Fibroblast of lung (primary cell): ENCODE measurements around the gene MTX3. TPM values are rescaled to one million over a fixed set of nuclear protein-coding genes. Genes with fewer than 3 reads are reported as not detected.

ENCODE experiments used
- DNase-seq, 2 donors: peaks; one replicate each; pipeline versions ENCODE4 v3.0.0 to v3.0.0-alpha.2; 2010; ENCODE audit warnings: low read depth in 2 of 2
- H2AFZ ChIP-seq: 2 replicates; pipeline ENCODE4 v1.5.1; 2012; ENCODE audit warnings: low read length, control low read depth, inconsistent platforms
- H3K27ac ChIP-seq: 2 replicates; pipeline ENCODE4 v1.5.1; 2011; ENCODE audit warnings: low read length, control low read depth; ENCODE audit not compliant: insufficient read depth
- H3K27me3 ChIP-seq: 2 replicates; pipeline ENCODE4 v1.5.1; 2011; ENCODE audit warnings: mild to moderate bottlenecking, low read length; ENCODE audit not compliant: control insufficient read depth, insufficient read depth
- H3K36me3 ChIP-seq: 2 replicates; pipeline ENCODE4 v1.5.1; 2011; ENCODE audit warnings: low read length; ENCODE audit not compliant: control insufficient read depth, insufficient read depth
- H3K4me1 ChIP-seq: 2 replicates; pipeline ENCODE4 v1.5.1; 2011; ENCODE audit warnings: low read length; ENCODE audit not compliant: control insufficient read depth, insufficient read depth; ENCODE audit errors: extremely low read depth
- H3K4me2 ChIP-seq: 2 replicates; pipeline ENCODE4 v1.5.1; 2011; ENCODE audit warnings: low read length, control low read depth; ENCODE audit not compliant: insufficient read depth; ENCODE audit errors: extremely low read depth
- H3K4me3 ChIP-seq, 4 experiments: fragments of 200-600 bp in 1 of 4; sonication (generic) in 1 of 4; replicated peaks in 1 of 4; 2 replicates each; pipeline ENCODE4 v1.5.1; 2011 to 2016; ENCODE audit warnings: low read length in 4 of 4, low read depth in 3 of 4, mild to moderate bottlenecking in 3 of 4, control low read depth in 2 of 4, inconsistent platforms in 1 of 4, mixed read lengths in 1 of 4; ENCODE audit not compliant: insufficient read depth in 1 of 4; ENCODE audit errors: control extremely low read depth in 1 of 4
- H3K79me2 ChIP-seq: 2 replicates; pipeline ENCODE4 v1.5.1; 2012; ENCODE audit warnings: mild to moderate bottlenecking, low read length, inconsistent platforms; ENCODE audit not compliant: control insufficient read depth, insufficient read depth
- H3K9ac ChIP-seq: 2 replicates; pipeline ENCODE4 v1.5.1; 2011; ENCODE audit warnings: mild to moderate bottlenecking, low read length, control low read depth; ENCODE audit not compliant: insufficient read depth
- H3K9me3 ChIP-seq: 2 replicates; pipeline ENCODE4 v1.5.1; 2012; ENCODE audit warnings: low read depth, low read length; ENCODE audit not compliant: control insufficient read depth, insufficient read depth
- H4K20me1 ChIP-seq: 2 replicates; pipeline ENCODE4 v1.5.1; 2011; ENCODE audit warnings: low read length; ENCODE audit not compliant: control insufficient read depth, insufficient read depth; ENCODE audit errors: extremely low read depth
- CTCF ChIP-seq, 2 donors: IDR thresholded peaks in 1 of 2; conservative IDR thresholded peaks in 1 of 2; 1 replicate in 1 of 2; 2 replicates in 1 of 2; pipeline ENCODE4 v1.5.1; 2011 to 2012; ENCODE audit warnings: low read length in 2 of 2, control low read depth in 1 of 2, inconsistent platforms in 1 of 2, low read depth in 1 of 2, mild to moderate bottlenecking in 1 of 2
- EZH2 ChIP-seq: IDR thresholded peaks from 2 replicates; pipeline ENCODE4 v1.5.1; 2012; ENCODE audit warnings: low read length, control low read depth, mild to moderate bottlenecking; ENCODE audit errors: missing control alignments
- polyA plus RNA-seq, 2 donors: library from polyadenylated mRNA; depleted of rRNA in 1 of 2; stranded (reverse) in 1 of 2; unstranded in 1 of 2; fragments of >200 nt; gene quantifications; 2 replicates each; pipeline ENCODE4 v1.2.1, GENCODE V29; 2011 to 2012; ENCODE audit warnings: missing spikeins in 1 of 2
- total RNA-seq: library from RNA; depleted of rRNA; stranded (reverse); fragments of >200 nt; gene quantifications from 2 replicates; pipeline ENCODE4 v1.2.1, GENCODE V29; 2014

MTX3 gene
- total and polyA plus RNA-seq, 2 donors (not counting 1 experiment from before 2014, with no cell fraction given) = 11.2 to 18.0 TPM

- H3K9ac ChIP-seq = no peak overlapping the region
- no peak for DNase-seq
- H3K4me2 ChIP-seq = no peak overlapping the region
- H3K4me1 ChIP-seq = no peaks in the 10 kb centered on the region
- H3K4me3 ChIP-seq = no peak overlapping the region
- H3K36me3 ChIP-seq = no peaks in the 10 kb centered on the region
- no peaks in the 10 kb centered on the region for H3K27me3 ChIP-seq
- H3K9me3 ChIP-seq = no peaks in the 10 kb centered on the region
- no peak overlapping the region for H3K27ac ChIP-seq
- no peaks in the 10 kb centered on the region for H4K20me1 ChIP-seq
- H2AFZ ChIP-seq = no peak overlapping the region
- TF ChIP-seq EZH2 = no peak
- TF ChIP-seq CTCF (conservative IDR thresholded peaks at IDR 0.05 in 1 of 2, IDR thresholded peaks at IDR 0.05 in 1 of 2; ENCODE audit: low read depth in 1 of 2, low read length in 2 of 2) = no peak
- no peaks in the 10 kb centered on the region for H3K79me2 ChIP-seq
Measured at GRCh38 chr5:79932510-79933504, 58.3 kb downstream of the MTX3 start.

GRCh38 chr5:79931866-79932265, 59.2 kb downstream of the MTX3 start:
- no peak for TF ChIP-seq EZH2
- no peak for TF ChIP-seq CTCF (conservative IDR thresholded peaks at IDR 0.05 in 1 of 2, IDR thresholded peaks at IDR 0.05 in 1 of 2; ENCODE audit: low read depth in 1 of 2, low read length in 2 of 2)
- Histone ChIP-seq H3K9ac (no peak overlapping the region), H4K20me1 (no peaks in the 10 kb centered on the region), H3K4me3 (no peak overlapping the region), H3K9me3 (no peaks in the 10 kb centered on the region), H3K79me2 (no peaks in the 10 kb centered on the region), H3K4me2 (no peak overlapping the region), H3K27me3 (no peaks in the 10 kb centered on the region), H3K36me3 (no peaks in the 10 kb centered on the region), H3K27ac (no peak overlapping the region), H3K4me1 (no peaks in the 10 kb centered on the region), H2AFZ (no peak overlapping the region)
- no peak for DNase-seq

GRCh38 chr5:79931409-79931808, 59.7 kb downstream of the MTX3 start:
- H3K27ac ChIP-seq = no peak overlapping the region
- TF ChIP-seq CTCF (conservative IDR thresholded peaks at IDR 0.05 in 1 of 2, IDR thresholded peaks at IDR 0.05 in 1 of 2; ENCODE audit: low read depth in 1 of 2, low read length in 2 of 2) = no peak
- no peak for TF ChIP-seq EZH2
- no peak overlapping the region for H3K9ac ChIP-seq
- no peak overlapping the region for H3K4me3 ChIP-seq
- H3K4me2 ChIP-seq = no peak overlapping the region
- no peaks in the 10 kb centered on the region for H3K79me2 ChIP-seq
- DNase-seq = no peak
- no peaks in the 10 kb centered on the region for H3K9me3 ChIP-seq
- H3K27me3 ChIP-seq = no peaks in the 10 kb centered on the region
- H2AFZ ChIP-seq = no peak overlapping the region
- H3K36me3 ChIP-seq = no peaks in the 10 kb centered on the region
- no peaks in the 10 kb centered on the region for H4K20me1 ChIP-seq
- no peaks in the 10 kb centered on the region for H3K4me1 ChIP-seq
